ENCODE measurements around the gene PINLYP. TPM values are rescaled to one million over a fixed set of nuclear protein-coding genes. Genes with fewer than 3 reads are reported as not detected.
A peak's percentile ranks its signal among the peaks of the same experiment; 100 is the strongest.

Gene PINLYP
- total and polyA plus RNA-seq, 9 of the 15 experiments (the other 6 are each of a cell fraction or from before 2014, with no cell fraction given), result 1.00 to 6.7 (median 2.2) TPM

- TF ChIP-seq CSDE1 (IDR thresholded peaks at IDR 0.05) (peak in 1 of 2 experiments; percentile 68; a peak in 2 of 4 replicates), YBX1 (IDR thresholded peaks at IDR 0.05) (no peak), TAF1 (IDR thresholded peaks at IDR 0.05; ENCODE audit: control insufficient read depth, extremely low read depth, insufficient read depth, low read length, severe bottlenecking) (peak; percentile 54), FOXP4 (CRISPR knock-in tag; IDR thresholded peaks at IDR 0.05; ENCODE audit: borderline replicate concordance) (no peak), GATAD2B (IDR thresholded peaks at IDR 0.05; ENCODE audit: borderline replicate concordance) (no peak), HNRNPL (IDR thresholded peaks at IDR 0.05; ENCODE audit: low read depth, low read length) (no peak), CHCHD3 (CRISPR knock-in tag; IDR thresholded peaks at IDR 0.05) (no peak), EWSR1 (IDR thresholded peaks at IDR 0.05; ENCODE audit: borderline replicate concordance, low read depth, partially characterized antibody) (no peak), CBFA2T3 (IDR thresholded peaks at IDR 0.05) (no peak), RUNX1 (IDR thresholded peaks at IDR 0.05; ENCODE audit: low read depth) (no peak), POLR2G (IDR thresholded peaks at IDR 0.05; ENCODE audit: low read depth, low read length) (peak; percentile 76), MAX (CRISPR knock-in tag; IDR thresholded peaks at IDR 0.05) (peak; percentile 62; the same call in 1 of the 2 replicates), ZNF655 (CRISPR knock-in tag; IDR thresholded peaks at IDR 0.05) (no peak), JUND (IDR thresholded peaks at IDR 0.05; ENCODE audit: borderline replicate concordance, low read depth, low read length) (peak; percentile 29; the same call in 1 of the 2 replicates), JUND (tag; IDR thresholded peaks at IDR 0.05; ENCODE audit: borderline replicate concordance, low read depth, low read length) (no peak), RBM15 (IDR thresholded peaks at IDR 0.05; ENCODE audit: insufficient read depth, low read length) (no peak), ID3 (CRISPR knock-in tag; IDR thresholded peaks at IDR 0.05) (no peak), ID3 (tag; IDR thresholded peaks at IDR 0.05) (no peak), TFAM (CRISPR knock-in tag; conservative IDR thresholded peaks at IDR 0.05) (no peak), RHOXF2B (CRISPR knock-in tag; conservative IDR thresholded peaks at IDR 0.05) (no peak), E2F3 (CRISPR knock-in tag; IDR thresholded peaks at IDR 0.05) (peak; percentile 67), HLTF (IDR thresholded peaks at IDR 0.05) (no peak), EGR1 (conservative IDR thresholded peaks at IDR 0.05) (peak; percentile 51; the same call in 1 of the 2 replicates), POLR2B (IDR thresholded peaks at IDR 0.05; ENCODE audit: low read depth, partially characterized antibody) (peak; percentile 84), ZC3H4 (CRISPR knock-in tag; IDR thresholded peaks at IDR 0.05; ENCODE audit: borderline replicate concordance) (no peak), HMGN3 (IDR thresholded peaks at IDR 0.05; ENCODE audit: borderline replicate concordance, extremely low read depth, insufficient read length, low read depth, low read length) (no peak), KAT8 (IDR thresholded peaks at IDR 0.05; ENCODE audit: low read depth) (no peak)
Observed at GRCh38 chr19:43575156-43575950, at the start of gene PINLYP, which contains the start of gene XRCC1 (continued).

Data from K562 (cell line).